DMS114 treated with DMSO at 0.1 percent for 48 hours (cell line): Measurements from ENCODE around the gene STK16.
A peak's percentile ranks its signal among the peaks of the same experiment; 100 is the strongest.
"Not testable (repeated sequence)": the region's sequence is repeated elsewhere in the genome, so short reads cannot be mapped to it uniquely, and the experiment has no call there.

ENCODE experiments used
- DNase-seq: peaks from one replicate; lab custom pipeline; 2025; ENCODE audit not compliant: unreplicated experiment; lab: John Stamatoyannopoulos, UW

Gene STK16

DNA sequence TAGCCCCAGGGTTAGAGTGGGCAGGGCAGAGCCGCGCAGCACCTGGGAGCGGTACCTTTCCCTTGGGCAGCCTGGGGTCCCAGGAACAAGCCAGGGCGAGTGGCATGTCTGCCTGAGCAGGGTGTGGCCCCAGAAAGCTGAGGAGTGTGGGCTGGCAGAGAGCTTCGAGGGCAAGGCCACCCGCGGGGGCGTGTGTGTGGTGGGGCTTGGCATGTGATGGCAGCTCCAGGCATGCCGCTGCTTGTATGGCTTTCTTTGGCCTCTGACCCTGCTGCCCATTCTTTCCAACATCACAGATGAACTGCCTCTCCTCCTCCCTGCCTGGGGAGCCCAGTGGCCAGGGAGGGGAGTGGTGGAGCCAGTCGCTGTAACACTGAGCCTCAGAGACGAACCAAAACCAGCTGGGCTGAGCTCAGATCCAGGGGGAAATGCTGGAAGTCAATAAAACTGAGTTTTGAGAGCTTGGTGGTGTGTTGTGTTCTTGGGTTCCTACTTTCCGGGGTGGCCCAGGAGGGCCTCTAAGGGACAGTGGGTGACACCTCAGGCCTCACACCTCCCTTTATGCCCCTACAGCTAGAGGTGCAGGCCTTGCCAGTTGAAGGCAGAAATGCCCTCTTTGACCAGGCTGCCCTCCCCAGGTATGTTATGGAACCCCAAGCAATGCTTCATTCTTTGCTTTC, 41.3 kb downstream of the STK16 start:
- DNase-seq, result no peak

DNA sequence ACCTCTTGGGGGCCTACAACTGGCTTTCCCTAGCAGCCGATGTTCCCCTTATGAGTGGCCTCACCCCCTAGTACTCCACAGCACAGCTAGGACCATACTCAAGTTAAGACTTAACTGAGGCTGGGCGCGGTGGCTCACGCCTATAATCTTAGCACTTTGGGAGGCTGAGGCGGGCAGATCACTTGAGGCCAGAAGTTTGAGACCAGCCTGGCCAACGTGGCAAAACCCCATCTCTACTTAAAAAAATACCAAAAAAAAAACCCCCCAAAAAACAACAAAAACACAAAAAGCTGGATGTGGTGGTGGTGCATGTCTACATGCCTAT, 41.8 kb downstream of the STK16 start:
- DNase-seq, result not testable (repeated sequence)

DNA sequence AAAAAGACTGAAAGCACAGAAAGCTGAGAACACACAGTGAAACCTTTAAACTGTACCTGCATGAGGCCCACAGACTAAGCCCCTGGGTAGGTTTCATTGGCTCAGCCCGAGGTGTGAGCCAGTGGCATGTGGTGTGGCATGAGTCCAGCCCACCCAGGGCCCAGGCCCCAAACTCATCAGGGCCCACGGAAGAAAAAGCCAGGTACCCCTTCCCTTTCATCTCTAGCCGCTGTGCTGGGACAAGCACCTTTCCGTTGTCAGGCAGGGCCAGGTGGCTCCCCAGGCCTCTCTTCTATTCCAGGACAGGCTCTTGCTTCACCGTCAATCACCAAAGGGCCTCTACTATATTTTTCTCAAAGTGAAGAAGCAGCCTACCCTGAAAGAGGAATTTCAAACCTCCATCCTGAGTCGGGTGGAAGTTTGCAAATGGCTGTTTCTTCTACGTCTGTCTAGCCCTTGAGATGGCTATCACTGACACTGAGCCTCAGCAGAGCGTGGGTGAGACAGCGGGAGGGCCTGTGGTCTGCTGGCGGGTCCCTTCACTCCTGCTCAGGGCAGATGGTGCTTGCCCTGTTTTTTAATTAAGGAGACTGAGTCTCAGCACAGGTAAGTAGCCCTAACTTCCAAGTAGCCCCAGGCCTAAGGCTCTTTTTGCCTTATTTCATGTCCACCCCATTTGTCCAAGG, 42.4 kb downstream of the STK16 start:
- DNase-seq, result no peak

DNA sequence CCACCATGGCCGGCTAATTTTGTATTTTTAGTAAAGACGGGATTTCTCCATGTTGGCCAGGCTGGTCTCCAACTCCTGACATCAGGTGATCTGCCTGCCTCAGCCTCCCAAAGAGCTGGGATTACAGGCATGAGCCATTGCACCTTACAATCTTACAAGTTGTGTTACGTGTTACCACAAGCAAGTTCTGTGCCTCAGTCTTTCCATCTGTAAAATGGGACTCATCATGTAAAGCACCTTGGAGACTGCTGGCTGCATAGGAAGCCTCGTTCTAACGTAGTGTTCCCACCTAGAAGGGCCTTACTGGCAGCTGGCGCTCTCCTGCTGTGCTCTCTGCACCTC, 43.9 kb downstream of the STK16 start:
- DNase-seq, result no peak

DNA sequence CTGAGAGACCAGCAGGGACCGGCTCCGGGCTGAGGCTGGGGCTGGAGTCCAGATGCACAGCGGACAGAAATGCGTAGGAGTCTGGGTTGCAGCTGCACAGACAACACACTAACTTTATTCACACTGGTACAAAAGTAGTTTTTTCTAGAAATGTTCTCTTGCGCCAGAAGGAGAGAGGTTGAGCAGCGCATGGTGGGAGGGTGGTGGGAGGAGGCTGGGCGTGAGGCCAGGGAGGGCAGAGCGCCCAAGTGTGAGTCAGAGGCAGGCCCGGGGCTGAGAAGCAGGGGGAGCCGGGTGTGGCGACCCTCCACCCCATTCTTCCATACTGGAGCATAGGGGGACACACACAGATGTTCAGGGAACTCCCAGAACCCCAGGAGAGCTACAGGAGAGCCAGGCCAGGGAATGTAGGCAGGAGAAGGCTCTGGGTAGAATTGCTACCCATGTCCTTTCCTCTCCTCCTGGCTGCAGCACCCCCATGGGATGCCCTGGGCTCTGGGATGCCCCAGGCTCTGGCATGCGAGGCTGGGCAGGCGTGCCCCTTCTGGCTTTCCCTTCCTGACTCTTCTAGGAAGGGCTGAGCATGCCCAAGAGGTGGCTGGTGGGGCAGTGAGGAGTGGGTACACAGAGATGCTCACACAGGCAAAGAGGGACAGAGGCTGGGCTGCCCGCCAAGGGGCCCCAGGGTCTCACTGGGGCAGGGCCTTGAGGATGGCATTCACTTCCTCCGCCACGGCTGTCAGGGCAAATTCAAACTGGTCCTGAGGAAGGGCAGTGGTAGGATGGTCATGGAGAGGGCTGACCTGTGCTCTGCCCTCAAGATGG, 44.5 kb downstream of the STK16 start:
- DNase-seq, result no peak

DNA sequence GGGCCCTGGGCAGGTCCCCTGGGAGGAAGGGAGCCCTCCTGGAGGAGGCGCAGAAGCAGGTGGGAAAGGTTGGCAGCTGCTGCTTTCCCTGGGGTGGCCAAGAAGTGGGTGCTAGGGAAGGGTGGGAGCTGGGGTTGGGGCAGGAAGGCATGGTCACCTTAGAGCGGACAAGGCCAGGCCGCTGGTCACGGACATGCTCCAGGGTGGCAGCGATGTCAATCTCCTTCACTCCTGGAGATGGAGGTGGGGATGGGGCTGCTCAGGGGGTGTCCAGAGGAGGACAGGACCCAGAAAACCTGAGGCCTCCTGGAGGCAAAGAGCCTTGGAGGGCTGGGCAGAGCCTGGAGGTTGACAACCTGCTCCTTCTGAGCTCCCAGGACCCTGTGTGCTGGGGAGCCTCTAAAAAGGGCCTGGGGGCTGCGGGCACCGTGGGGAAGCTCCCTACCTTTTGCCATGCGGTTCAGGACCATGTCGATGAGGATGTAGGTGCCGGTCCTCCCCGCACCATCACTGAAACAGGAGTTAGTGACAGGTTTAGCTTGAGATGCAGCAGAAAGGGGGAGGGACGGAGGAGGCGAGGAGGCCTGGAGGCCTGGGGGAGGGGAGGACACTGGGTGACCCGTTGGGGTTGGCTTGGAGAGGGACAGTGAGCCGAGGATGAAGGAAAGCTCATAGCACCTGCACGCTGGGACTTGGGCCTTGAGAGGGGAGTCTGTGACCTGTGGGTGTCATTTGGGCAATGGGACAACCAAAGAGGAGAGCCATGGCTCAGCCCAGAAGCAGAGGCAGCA, 45.3 kb downstream of the STK16 start:
- DNase-seq, result no peak

DNA sequence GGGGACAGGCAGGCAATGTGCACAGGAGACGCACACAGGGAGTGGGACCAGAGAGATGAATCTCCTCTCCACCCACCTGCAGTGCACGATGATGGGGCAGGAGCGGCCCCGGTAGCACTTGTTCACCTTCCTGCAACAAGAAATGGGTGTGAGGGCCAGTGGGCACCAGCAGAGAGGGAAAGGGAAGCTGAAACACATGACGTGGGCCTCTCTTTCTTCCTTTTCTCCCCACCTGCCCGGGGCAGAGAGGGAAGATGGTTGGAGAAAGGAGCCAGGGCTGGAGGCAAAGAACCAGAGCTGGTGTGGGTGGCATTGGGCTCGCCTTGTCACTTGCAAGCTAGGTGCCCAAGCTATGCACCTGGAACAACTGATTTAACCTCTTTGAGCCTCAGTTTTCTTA, 46.1 kb downstream of the STK16 start:
- no peak for DNase-seq

DNA sequence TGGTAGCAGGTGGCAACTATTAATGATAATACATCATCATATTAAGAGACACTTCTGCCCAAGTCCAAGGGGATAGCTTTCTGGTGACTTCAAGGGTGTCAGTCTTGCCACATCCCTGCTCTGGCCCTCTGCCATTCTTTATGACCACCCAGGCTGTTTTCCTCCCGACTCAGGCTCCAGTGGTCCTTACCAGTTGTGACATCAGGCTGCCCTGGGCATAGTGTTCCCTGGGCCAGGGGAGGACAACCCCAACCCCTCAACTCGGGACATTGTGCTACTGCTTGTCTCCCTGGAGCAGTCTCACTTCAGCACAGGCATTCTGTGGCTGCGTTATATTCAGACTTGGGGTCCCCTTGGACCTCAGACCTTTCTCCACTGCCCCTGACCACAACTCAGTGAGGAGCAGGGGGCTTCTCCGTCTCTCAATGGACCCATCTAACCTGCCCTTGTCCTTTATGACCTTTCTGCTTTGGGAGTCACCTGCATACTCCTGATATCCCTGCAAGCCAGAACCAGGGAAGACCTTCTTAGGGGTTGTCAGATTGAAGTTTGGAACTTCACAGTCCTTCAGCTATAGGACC, 46.7 kb downstream of the STK16 start:
- no peak for DNase-seq

DNA sequence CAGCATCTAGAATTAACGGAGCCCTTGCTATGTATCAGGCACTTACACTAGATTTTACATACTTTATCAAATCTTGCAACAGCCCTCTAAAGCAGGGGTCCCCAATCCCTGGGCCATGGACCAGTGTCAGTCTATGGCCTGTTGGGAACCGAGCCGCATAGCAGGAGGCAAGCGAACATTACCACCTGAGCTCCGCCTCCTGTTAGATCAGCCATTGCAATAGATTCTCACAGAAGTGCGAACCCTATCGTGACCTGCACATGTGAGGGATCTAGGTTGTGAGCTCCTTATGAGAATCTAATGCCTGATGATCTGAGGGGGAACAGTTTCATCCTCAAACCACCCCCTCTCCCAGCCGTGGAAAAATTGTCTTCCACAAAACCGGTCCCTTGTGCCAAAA, 47.3 kb downstream of the STK16 start:
- no peak for DNase-seq

DNA sequence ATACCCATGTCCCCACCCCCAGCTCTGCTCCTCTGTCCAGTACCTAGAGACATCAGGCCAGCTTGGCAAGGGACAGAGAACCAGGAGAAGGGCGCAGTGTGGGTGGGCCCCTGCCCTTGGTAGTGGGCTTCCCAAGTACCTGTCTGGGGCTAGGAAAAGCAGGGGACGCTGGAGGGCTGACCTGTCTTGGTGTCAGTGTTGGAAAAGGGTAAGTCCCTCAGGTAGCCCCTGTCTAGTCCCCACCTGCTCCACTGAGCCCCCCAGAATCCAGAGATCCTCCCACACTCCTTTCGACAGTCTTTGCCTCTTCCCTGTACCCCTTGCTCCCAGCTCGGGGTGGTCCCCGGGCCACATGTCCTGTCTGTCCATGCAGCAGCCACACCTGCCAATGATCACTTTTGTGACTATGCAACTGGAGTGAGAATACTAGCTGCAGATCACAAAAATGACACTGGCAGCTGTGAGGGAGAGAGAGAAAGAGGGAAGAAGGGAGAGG, 48.5 kb downstream of the STK16 start:
- no peak for DNase-seq

DNA sequence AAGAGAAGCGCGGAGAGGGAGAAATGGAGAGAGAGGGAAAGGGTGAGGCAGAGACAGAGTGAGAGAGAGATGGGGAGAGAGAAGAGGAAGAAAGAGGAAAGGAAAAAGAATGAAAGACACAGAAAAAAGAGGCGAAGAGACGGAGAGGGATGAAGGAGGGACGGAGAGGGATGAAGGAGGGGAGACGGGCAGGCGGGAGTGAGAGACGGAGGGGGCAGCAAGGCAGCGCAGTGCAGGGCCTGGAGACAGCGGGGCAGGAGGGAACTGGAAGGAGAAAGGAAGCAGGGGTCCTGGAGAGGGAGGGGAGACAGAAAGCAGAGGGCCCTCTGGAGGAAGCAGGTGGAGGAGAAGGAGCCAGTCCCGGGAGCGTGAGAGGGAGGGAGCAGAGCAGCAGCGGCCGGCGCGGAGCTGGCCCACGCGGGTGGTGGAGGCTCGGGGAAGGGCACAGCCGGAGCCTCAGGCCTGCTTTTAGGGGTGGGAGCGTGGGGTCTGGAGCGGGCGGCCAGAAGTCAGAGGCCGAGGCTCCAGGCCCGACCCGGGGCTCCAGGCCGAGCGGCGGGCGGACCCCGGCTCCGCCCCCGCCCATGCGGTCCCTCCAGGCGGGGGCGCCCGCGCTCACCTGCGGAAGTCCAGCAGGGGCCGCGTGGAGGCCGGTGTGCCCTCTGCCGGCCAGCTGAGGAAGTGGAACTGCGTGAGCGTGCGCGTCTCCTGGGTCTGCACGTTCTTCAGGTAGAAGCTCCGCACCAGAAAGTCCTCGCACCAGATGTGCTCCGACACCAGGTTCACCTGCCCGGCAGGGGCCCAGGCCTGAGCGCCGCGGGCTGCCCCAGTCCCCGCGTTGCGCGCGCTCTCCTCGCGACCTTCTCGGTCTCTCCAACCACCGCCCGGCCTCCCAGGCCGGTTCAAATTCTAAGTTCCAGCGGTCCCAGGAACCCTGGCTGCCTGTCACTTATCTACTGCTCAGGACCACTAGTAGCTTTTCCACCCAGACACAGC, 49.4 kb downstream of the STK16 start:
- DNase-seq, result peak; percentile 60

DNA sequence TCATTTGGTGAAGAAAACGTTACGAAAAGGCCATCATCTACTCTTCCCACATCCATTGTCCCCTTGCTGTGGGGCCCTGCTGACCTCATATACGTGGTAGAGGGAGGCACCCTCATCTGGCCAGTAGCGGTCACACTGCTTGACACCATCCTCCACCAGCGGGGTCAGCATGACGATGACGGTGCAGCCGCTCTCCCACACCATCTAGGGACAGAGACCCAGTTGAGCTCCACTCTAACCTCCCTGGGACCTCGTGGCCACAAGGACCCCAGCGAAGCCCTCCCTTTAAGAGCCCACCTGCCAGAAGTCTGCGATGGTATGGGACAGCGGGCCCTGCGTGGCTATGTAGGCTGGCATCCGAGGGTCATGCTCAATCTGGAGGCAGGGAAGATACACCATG, 50.9 kb downstream of the STK16 start:
- DNase-seq, result no peak

DNA sequence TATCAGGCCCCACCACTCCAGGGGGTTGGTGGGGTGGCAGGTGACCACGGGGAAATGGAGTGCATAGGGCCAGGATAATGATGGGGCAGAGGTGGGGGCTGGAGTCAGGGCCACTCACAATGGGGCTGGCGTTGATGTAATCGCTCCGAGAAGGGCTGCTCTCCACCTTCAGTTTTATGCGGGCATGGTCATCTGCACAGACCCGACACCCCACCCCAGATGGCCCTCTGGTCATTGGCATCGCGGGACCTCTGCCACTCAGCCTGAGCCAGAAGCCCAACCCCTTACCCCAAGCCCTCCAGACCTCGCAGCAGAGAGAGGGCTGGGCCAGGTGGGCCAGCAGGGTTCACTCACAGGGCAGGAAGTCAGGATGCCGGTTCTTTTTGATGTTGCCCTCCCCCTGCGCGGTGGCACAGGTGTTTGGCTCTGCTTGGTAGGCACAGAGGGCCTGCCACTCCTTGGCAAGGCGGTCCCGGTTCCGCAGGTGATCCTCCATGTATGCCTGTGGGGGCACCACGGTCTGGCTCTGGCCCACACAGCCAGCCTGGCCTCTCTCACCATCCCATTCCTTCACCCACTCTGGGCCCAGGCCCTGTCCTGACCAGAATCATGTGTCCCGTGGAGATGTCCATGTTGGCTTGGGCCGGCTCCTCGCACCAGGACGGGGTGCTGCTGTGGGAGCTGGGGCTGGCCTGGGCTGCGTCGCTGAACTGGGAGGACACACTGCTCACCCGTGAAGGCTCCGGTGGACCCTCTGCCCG, 51.5 kb downstream of the STK16 start:
- DNase-seq, result no peak

DNA sequence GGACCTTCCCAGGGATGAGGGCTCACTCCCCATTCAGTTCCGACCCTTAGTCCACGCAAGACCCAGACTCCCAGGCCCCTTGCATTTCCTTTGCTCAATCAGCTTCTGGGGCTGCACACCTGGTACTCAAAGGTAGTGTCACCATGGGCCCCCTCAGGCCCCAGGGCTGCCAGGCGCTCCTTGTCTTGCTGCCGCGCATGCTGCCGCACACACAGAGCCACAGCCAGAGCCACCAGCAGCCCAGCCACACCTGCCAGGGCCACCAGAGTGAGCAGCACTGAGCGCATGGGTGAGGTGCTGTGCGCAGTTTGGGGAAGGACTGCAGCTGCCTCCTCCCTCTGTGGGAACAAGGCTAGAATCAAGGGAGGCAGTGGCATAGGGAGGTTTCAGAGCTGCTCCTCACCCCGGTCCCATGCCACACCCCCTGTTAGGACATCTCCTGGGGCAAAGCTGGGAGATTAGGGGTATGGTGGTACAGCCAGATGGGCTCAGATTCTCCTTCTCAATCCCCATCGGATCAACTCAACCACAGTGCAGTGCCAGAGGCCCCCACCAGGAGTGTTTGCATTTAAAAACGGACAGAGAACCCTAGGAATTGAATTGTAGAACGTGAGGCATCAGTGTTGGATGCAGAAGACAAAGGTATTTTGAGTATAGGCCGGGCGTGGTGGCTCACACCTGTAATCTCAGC, 52.6 kb downstream of the STK16 start:
- no peak for DNase-seq

DNA sequence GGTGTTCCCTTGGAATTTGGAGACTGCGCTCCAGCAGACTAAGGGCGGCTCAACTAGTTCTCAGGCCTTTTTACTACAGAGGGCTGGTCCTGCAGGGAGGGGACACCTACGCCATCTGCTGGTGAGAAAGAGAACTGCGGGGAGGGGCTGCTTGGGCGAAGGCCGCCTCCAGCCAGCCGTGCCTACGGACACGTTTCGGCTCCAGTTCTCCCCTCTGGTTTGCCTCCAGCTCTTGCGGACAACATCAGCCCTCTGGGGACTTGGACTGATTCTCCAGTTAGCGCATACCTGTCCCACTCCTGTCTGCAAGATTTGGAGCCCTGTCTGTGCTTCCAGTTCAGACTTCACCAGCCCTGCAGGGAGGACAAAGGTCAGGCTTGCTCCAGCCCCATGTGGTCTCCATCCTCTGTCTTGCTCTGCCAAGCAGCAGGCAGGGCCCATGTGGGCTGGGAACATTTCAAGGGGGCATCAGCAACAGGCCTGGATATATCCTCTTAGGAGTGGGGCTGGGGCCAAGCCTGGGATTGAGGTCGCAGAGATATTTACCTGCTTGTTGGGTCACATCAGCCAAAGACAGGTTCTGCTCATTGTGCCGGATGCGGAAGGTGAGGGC, 53.6 kb downstream of the STK16 start:
- peak; percentile 42 for DNase-seq

DNA sequence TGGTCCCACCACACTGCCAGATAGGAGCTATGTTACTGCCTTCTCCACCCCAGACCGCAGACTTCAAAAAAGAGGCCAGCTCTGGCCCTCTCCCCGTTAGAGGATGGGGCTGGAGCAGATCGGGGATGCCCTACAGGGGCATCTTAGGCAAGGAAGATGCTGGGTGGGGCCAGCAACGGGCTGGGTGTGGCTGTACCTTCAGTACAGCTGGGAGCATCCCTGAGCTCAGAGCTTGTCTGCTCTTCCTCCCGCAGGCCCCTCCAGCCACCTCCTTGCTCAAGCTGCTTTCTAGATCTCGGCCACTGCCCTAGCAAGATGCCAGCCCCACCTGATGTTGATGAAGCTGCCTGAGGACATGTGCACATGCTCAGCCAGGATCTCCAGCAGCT, 54.1 kb downstream of the STK16 start:
- no peak for DNase-seq
